Stimulated activated naive CD8-positive, alpha-beta T cell treated with anti-CD3 and anti-CD28 coated beads, Interleukin-15, Interleukin-2, amounts not matched to agents 100 U/mL and 50 U/mL, for 24 hours (primary cell): Measurements from ENCODE around the gene PAQR5.
"Not testable (repeated sequence)": the region's sequence is repeated elsewhere in the genome, so short reads cannot be mapped to it uniquely, and the experiment has no call there.

Source experiments
- ATAC-seq: fragments of 150-1000 bp; cut with Tn5 transposase; one replicate; pipeline ENCODE4 v1.10.0; 2021
- DNase-seq: peaks from one replicate; pipeline ENCODE4 v3.0.0; 2021

Gene PAQR5

DNA sequence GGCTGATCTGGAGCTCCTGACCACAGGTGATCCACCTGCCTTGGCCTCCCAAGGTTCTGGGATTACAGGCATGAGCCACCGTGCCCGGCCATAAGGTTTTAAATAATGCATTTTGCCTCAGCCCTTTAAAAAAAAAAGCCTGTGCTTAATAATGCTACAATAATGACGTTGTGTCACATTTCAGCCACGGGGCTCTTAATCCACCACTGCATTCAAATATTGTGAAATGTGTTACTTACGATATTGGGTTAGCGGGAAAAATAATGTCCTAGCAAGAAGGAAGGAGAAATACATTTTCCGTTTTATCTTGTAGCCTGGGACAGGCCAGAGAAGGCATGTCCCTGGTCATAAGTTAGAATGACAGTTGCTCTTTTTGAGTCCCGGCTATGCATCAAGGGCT, 17.6 kb downstream of the PAQR5 start:
- no peak for ATAC-seq
- no peak for DNase-seq

DNA sequence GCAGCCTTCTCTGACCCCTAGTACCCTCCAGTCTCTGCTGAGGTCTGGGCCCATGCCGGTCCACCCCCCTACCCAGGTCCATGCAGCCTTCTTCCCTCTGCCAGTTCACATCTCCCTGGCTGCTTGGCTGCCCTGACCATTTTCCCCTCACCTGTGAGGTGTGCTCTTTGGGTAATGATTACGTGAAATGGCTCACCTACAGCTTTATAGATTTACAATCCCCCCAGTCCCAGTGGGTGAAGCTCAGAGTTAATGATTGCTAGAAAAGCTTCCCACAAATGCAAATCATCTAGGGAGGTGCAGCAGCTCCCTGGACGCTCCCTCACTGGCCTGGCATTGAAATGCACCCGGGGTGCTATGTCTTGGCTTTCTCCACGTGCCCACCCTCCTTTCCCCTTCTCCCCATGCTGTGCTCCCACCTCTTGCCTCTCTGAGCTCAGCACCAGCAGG, 18.7 kb downstream of the PAQR5 start:
- DNase-seq (no peak), ATAC-seq (no peak)

DNA sequence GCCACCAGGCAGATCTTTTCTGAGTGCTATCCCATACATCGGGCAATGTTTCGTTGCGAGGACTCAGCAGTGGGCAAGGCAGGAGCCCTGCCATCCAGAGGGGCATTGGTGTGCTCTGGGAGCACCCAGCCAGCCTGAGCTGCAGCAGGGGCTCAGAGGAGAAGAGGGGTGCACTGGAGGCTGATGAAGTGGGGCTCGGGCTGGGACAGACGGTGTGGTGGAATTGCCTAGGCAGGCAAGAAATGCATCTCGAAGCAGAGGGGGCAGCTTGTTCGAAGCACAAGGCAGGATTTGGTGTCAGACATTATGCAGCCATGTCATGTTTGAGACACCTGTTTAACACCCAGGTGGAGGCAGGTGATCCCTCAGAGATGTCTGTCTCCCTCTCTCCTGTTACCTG, 19.3 kb downstream of the PAQR5 start:
- no peak for DNase-seq
- no peak for ATAC-seq

GRCh38 chr15:69319384-69320375, 21.0 kb downstream of the PAQR5 start:
- ATAC-seq (no peak), DNase-seq (no peak)

DNA sequence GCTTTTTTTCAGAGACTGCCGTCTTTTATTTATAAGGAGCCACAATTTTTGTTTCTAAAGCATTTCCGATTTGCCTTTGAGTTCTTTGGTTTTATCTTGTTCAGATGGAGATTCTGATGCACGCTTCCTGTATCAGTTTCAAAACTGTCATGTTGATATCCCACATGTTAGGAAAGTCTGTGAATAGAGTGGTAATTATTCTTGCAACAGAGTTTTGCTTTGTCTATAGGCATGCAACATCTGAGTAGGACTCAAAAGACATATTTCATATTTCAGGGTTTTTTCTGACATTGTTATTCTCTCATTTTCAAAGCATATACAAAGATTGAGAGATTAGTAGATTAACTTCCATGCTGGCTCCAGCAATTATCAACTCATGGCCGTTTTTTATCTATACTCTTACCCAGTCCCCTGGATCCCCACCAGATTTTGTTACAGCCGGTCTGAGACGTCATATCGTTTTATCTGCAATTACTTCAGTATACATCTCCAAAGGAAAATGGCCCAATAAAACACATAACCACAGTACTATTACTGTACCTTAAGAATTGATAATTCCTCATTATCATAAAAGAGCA, 22.4 kb downstream of the PAQR5 start:
- peak; percentile 74 for ATAC-seq
- DNase-seq: no peak

DNA sequence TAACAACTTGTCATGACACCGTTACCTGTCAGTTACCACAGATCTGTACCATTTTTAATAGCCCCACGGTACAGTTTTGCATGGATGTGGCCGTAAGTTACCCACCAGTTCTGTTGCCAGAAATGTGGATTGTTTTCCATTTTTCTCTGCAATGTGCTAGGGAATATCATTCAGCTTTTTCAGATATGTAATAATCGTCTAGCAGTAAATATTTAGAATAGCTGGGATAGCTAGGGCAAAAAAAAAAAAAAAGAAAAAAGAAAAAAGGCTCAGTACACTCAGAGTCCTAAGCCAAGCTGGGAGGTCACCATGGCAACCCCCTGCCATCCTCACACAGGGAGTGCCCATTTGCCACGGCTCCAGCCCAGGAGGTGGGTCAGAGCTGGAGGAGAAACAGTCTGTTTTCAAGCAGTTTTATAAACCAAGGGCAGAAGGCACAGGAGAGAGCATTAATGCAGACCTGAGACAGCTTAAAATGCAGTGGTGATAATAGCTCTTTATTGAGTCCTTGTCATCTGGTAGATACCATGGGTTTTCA, 25.2 kb downstream of the PAQR5 start:
- DNase-seq (no peak), ATAC-seq (no peak)

DNA sequence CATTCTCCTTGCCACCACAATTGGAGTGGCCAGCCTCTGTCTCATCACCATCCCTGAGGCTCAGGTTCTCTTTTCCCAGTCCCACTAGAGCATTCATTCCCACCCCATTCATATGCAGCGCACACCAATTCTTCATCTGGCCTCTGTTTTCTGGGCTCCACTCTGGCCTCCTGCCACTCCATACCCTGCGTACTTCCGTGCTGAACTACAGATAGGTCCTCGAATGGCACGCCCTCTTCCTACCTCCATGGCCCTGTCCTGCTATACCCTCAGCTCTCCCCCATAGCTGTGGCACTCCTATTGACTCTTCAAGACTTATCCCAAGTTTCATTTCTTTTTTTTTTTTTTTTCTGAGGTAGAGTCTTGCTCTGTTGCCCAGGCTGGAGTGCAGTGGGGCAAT, 25.9 kb downstream of the PAQR5 start:
- DNase-seq (no peak), ATAC-seq (no peak)

- DNase-seq (no peak), ATAC-seq (no peak)
Observed at GRCh38 chr15:69325456-69325971, 26.8 kb downstream of the PAQR5 start.

DNA sequence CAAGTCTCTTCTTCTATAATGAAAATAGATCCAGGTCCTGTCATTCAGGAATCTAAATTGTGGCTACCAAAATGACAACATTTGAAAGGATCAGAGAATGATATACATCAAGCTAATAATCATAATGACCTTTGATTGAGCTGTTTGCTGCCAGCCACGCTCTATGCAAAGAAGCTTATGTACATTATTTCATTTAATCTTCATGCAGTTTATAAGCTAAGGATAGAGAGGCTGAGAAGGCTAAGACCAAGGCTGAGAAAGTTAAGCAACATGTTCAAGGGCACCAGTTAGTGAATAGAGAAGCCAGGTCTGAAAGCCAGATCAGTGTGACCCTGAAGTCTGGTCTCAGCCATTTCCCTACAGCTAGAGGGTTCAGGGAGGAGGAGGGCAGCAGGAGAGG, 29.4 kb downstream of the PAQR5 start:
- no peak for ATAC-seq
- DNase-seq: no peak

- ATAC-seq: no peak
- no peak for DNase-seq
Observed at GRCh38 chr15:69328739-69329138, 30.0 kb downstream of the PAQR5 start.

GRCh38 chr15:69337138-69337537, 38.4 kb downstream of the PAQR5 start:
- DNase-seq (no peak), ATAC-seq (no peak)

- DNase-seq (no peak), ATAC-seq (no peak)
Observed at GRCh38 chr15:69338535-69339213, 40.0 kb downstream of the PAQR5 start.

- not testable (repeated sequence) for DNase-seq, ATAC-seq
Observed at GRCh38 chr15:69339214-69339543, 40.5 kb downstream of the PAQR5 start.

- ATAC-seq: no peak
- no peak for DNase-seq
Observed at GRCh38 chr15:69340243-69340900, 41.7 kb downstream of the PAQR5 start.

DNA sequence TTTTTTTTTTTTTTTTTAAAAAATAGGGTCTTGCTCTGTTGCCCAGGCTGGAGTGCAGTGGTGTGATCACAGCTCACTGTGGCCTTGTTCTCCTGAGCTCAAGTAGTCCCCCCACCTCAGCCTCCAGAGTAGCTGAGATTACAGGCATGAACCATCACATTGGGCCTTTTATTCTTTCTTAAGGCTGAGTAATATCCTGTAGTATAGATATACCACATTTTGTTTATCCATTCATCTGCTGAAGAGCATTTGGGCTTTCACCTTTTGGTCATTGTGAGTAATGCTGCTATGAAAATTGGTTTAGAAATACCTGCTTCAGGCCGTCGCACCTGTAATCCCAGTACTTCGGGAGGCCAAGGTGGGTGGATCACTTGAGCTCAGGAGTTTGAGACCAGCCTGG, 42.6 kb downstream of the PAQR5 start:
- DNase-seq (no peak), ATAC-seq (no peak)

GRCh38 chr15:69342460-69343076, 43.9 kb downstream of the PAQR5 start:
- no peak for DNase-seq
- ATAC-seq: no peak

GRCh38 chr15:69343133-69343532, 44.4 kb downstream of the PAQR5 start:
- ATAC-seq (no peak), DNase-seq (no peak)

GRCh38 chr15:69344238-69344637, 45.5 kb downstream of the PAQR5 start:
- no peak for DNase-seq
- ATAC-seq: no peak

DNA sequence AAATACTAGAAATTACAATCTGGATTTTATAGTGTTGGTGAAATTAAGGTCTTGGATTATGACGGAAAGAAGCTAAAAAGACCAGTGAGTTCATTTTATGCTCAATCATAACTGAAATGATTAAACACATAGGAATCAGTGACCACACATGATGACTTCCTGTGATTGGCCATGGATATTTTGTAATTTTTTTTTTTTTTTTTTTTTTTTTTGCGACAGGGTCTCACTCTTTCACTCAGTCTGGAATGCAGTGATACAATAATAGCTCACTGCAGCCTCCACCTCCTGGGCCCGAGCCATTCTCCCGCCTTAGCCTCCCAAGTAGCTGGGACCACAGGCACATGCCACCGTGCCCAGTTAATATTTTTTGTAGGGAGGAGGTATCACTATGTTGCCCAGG, 47.4 kb downstream of the PAQR5 start:
- ATAC-seq (no peak), DNase-seq (no peak)

- ATAC-seq (no peak), DNase-seq (no peak)
Observed at GRCh38 chr15:69351333-69351732, 52.6 kb downstream of the PAQR5 start.

DNA sequence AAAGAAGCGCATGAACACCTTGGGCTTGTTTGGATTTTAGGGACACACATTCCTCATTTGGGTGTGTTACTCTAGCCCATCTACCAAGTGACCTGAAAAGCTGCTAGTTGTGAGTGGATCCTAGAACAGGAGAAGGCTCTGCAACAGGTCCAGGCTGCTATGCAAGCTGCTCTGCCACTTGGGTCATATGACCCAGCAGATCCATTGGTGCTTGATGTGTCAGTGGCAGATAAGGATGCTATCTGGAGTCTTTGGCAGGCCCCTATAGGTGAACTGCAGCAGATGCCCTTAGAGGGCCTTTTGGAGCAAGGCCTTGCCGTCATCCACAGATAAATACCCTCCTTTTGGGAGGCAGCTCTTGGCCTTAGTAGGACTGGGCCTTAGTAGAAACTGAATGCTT, 53.2 kb downstream of the PAQR5 start:
- DNase-seq (no peak), ATAC-seq (no peak)
